ENCODE results near the gene CASP9.

The CASP9 gene

DNA sequence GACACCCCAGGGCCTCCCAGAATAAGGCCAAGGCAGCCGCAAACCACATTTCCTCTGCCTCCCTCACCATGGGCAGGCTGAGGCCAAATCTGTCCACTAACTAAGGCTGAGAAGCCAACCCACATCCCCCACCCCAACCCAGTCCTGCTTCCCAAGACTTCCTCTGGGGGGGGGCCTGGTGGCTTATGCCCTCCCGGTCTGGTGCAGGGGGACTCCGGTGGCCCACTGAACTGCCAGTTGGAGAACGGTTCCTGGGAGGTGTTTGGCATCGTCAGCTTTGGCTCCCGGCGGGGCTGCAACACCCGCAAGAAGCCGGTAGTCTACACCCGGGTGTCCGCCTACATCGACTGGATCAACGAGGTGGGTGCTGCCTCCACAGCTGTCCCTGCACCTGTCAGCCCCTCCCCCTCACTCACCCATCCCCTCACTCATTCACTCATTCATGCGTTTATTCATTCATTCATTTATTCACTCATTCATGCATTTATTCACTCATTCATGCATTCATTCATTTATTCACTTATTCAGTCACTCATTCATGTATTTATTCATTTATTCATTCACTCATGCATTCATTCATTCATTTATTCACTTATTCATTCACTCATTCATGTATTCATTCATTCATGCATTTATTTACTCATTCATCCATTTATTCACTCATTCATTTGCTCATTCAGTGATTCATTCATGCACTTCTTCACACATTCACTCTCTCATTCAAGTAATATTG, 78.5 kb downstream of the CASP9 start:
- Histone ChIP-seq H3K36me3 (ENCODE audit: insufficient read depth, low read length) (no peaks in the 10 kb centered on the region), H3K4me1 (ENCODE audit: control insufficient read depth, insufficient read depth, low read length, unreplicated experiment) (no peaks in the 10 kb centered on the region), H3K79me2 (ENCODE audit: control insufficient read depth, insufficient read depth, low read length, unreplicated experiment) (no peaks in the 10 kb centered on the region), H3K27me3 (ENCODE audit: insufficient read depth, low read length) (peaks cover 5% of the 10 kb centered on the region; the same call in 1 of the 2 replicates), H3K4me3 (ENCODE audit: low read depth, low read length) (no peak overlapping the region), H2AFZ (ENCODE audit: low read length, unreplicated experiment) (no peak overlapping the region), H3K27ac (ENCODE audit: low read depth, low read length) (no peak overlapping the region)

DNA sequence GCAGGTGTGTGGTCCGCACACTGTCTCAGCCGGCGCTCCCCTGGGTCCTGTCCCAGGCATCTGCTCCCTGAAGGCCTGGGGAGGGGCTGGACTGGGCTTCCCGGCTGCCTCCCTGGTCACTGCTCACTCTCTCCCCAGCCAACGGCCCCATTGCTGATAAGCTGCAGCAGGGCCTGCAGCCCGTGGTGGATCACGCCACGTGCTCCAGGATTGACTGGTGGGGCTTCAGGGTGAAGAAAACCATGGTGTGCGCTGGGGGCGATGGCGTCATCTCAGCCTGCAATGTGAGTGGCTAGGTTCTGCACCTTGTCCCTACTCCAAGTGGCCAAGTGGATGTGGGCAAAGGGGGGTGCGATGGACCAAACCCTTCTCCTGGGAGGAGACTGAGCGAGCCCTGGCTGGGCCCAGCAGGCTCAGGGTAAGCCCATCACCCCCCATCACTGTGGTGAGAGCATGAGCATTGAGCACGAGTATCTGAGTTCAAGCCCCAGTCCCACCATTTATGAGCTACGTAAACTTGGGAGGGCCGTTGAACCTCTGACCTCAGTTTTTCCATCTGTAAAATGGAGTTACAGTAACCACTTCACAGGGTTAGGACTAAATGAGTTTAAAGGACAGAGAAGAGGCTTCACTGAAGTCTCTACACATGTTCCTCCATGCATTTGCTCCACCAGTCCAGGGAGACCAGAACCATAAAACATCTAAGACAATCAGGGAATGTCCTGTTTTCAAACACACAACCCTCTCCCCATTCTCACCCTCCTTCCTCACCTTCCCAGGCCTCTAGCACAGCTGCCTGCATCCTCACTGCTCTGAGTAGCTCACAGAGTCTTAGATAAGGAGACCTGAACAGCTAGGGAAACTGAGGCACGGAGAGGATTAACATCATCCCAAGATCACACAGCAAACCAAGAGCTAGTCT, 79.3 kb downstream of the CASP9 start:
- peaks cover 5% of the 10 kb centered on the region; the same call in 1 of the 2 replicates for H3K27me3 ChIP-seq (ENCODE audit: insufficient read depth, low read length)
- no peak overlapping the region for H2AFZ ChIP-seq (ENCODE audit: low read length, unreplicated experiment)

DNA sequence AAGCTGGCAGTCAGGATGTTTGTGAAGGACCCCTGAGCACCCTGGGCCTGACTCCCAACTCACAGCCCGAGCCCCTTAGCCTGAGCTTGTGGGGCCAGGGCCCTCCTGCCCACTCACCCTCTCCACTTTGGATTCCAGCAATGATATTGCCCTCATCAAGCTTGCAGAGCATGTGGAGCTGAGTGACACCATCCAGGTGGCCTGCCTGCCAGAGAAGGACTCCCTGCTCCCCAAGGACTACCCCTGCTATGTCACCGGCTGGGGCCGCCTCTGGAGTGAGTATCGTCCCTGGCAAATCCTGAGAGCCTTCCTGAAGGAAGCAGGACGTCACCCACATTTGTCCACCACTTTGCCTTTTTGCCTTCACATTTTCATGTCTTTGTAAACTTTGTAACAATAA, 80.7 kb downstream of the CASP9 start:
- Histone ChIP-seq H3K4me3 (ENCODE audit: low read depth, low read length) (no peak overlapping the region), H3K27me3 (ENCODE audit: insufficient read depth, low read length) (peaks cover 5% of the 10 kb centered on the region; the same call in 1 of the 2 replicates), H3K79me2 (ENCODE audit: control insufficient read depth, insufficient read depth, low read length, unreplicated experiment) (no peaks in the 10 kb centered on the region), H3K27ac (ENCODE audit: low read depth, low read length) (no peak overlapping the region), H3K4me1 (ENCODE audit: control insufficient read depth, insufficient read depth, low read length, unreplicated experiment) (no peaks in the 10 kb centered on the region), H3K36me3 (ENCODE audit: insufficient read depth, low read length) (no peaks in the 10 kb centered on the region), H2AFZ (ENCODE audit: low read length, unreplicated experiment) (no peak overlapping the region)

More for the DNA sequence above, 79.3 kb downstream of the CASP9 start:
- no peak overlapping the region for H3K27ac ChIP-seq (ENCODE audit: low read depth, low read length)
- H3K4me1 ChIP-seq (ENCODE audit: control insufficient read depth, insufficient read depth, low read length, unreplicated experiment) = no peaks in the 10 kb centered on the region
- H3K36me3 ChIP-seq (ENCODE audit: insufficient read depth, low read length) = no peaks in the 10 kb centered on the region
- H3K4me3 ChIP-seq (ENCODE audit: low read depth, low read length) = no peak overlapping the region
- H3K79me2 ChIP-seq (ENCODE audit: control insufficient read depth, insufficient read depth, low read length, unreplicated experiment) = no peaks in the 10 kb centered on the region

DNA sequence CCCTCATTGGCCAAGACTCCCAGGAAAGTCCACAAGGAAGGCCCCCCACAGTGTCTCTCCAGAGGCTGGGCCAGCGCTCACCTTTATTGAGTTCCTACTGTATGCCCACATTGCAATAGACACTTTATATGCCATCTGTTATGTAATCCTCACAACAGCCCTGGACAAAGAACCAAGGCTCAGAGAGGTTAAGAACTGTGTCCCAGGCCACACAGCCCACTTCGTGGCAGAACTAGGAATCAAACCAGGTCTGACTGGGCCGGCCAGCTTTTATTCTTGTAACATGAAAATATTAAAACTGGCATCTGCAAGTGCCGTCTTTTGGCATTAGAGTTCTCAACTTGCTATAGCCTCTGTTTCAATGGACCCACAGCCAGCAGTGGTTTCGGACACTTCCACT, 81.3 kb downstream of the CASP9 start:
- no peak overlapping the region for H3K4me3 ChIP-seq (ENCODE audit: low read depth, low read length)
- H3K36me3 ChIP-seq (ENCODE audit: insufficient read depth, low read length) = no peaks in the 10 kb centered on the region
- no peaks in the 10 kb centered on the region for H3K4me1 ChIP-seq (ENCODE audit: control insufficient read depth, insufficient read depth, low read length, unreplicated experiment)
- H3K27me3 ChIP-seq (ENCODE audit: insufficient read depth, low read length) = peaks cover 5% of the 10 kb centered on the region; the same call in 1 of the 2 replicates
- H3K27ac ChIP-seq (ENCODE audit: low read depth, low read length) = no peak overlapping the region
- H3K79me2 ChIP-seq (ENCODE audit: control insufficient read depth, insufficient read depth, low read length, unreplicated experiment) = no peaks in the 10 kb centered on the region
- no peak overlapping the region for H2AFZ ChIP-seq (ENCODE audit: low read length, unreplicated experiment)

DNA sequence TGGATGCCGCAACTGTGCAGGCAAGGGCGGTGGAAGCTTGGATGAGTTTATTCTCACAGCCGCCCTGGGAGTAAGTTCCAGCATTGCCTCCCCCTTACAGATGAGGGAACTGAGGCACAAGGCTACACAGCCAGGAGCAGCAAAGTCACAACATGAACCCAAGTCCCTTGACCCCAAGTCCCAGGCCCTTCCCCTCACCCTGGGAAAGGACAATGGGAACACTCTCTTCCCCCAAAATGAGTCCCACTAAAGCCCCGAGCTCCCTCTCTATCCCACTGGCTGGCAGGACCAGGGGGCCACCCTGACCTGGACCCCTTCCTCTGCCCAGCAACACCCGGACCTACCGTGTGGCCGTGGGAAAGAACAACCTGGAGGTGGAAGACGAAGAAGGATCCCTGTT, 81.9 kb downstream of the CASP9 start:
- Histone ChIP-seq H2AFZ (ENCODE audit: low read length, unreplicated experiment) (no peak overlapping the region), H3K27ac (ENCODE audit: low read depth, low read length) (no peak overlapping the region), H3K79me2 (ENCODE audit: control insufficient read depth, insufficient read depth, low read length, unreplicated experiment) (no peaks in the 10 kb centered on the region), H3K4me3 (ENCODE audit: low read depth, low read length) (no peak overlapping the region), H3K36me3 (ENCODE audit: insufficient read depth, low read length) (no peaks in the 10 kb centered on the region), H3K4me1 (ENCODE audit: control insufficient read depth, insufficient read depth, low read length, unreplicated experiment) (no peaks in the 10 kb centered on the region), H3K27me3 (ENCODE audit: insufficient read depth, low read length) (peaks cover 2% of the 10 kb centered on the region; the same call in 1 of the 2 replicates)
